Breast epithelium (tissue), 4 donors: Measurements from ENCODE around the gene FAT1. TPM values are rescaled to one million over a fixed set of nuclear protein-coding genes. Genes with fewer than 3 reads are reported as not detected.

Source experiments
- DNase-seq, 2 donors: peaks; one replicate each; pipeline ENCODE4 v3.0.0-alpha.2; 2019; ENCODE audit warnings: low spot score in 2 of 2
- H3K27ac ChIP-seq, 2 donors: fragments of 200-600 bp; sonication (generic) in 1 of 2; one replicate each; pipeline ENCODE4 v1.5.1; 2016 to 2019; ENCODE audit warnings: mild to moderate bottlenecking in 1 of 2
- H3K27me3 ChIP-seq, 2 donors: fragments of 200-600 bp; sonication (generic) in 1 of 2; one replicate each; pipeline versions ENCODE4 v1.5.1 to v1.6.0; 2017 to 2019; ENCODE audit warnings: control low read depth in 1 of 2, mild to moderate bottlenecking in 1 of 2
- H3K36me3 ChIP-seq: fragments of 200-600 bp; one replicate; pipeline ENCODE4 v1.5.1; 2019
- H3K4me1 ChIP-seq, 2 donors: fragments of 200-600 bp; sonication (generic); one replicate each; pipeline ENCODE4 v1.5.1; 2016 to 2019; ENCODE audit warnings: control low read depth in 1 of 2
- H3K4me3 ChIP-seq, 3 donors: fragments of 200-600 bp; sonication (generic); 1 replicate in 2 of 3; 2 replicates in 1 of 3; pipeline ENCODE4 v1.5.1; 2016 to 2019; ENCODE audit warnings: mild to moderate bottlenecking in 3 of 3, moderate library complexity in 2 of 3
- H3K9me3 ChIP-seq, 2 donors: fragments of 200-600 bp; sonication (generic) in 1 of 2; one replicate each; pipeline ENCODE4 v1.5.1; 2016 to 2019; ENCODE audit warnings: control low read depth in 1 of 2
- POLR2A ChIP-seq: fragments of 450-650 bp; IDR thresholded peaks from one replicate; pipeline ENCODE4 v1.6.1; 2016; ENCODE audit warnings: antibody characterized with exemption, mild to moderate bottlenecking, moderate library complexity
- POLR2AphosphoS5 ChIP-seq, 3 donors: sonication (generic); formaldehyde crosslinking; IDR thresholded peaks; one replicate each; pipeline ENCODE4 v1.6.1; 2017; ENCODE audit warnings: antibody characterized with exemption in 3 of 3
- intact Hi-C: fragments of 100-400 bp; cut with DNase I; formaldehyde crosslinking; loops from one replicate; pipeline ENCODE4 v1.15.1; 2023; ENCODE audit warnings: low total_unique reads
- total RNA-seq, 3 donors: library from RNA; depleted of rRNA; stranded (reverse); fragments of >200 nt; gene quantifications; one replicate each; pipeline ENCODE4 v1.1.0, GENCODE V29; 2016
- TF ChIP-seq, protein P1 (sequence below), 3 donors: fragments of 450-650 bp; IDR thresholded peaks; one replicate each; pipeline ENCODE4 v1.5.1; 2016 to 2017; ENCODE audit warnings: antibody characterized with exemption in 3 of 3, mild to moderate bottlenecking in 3 of 3, moderate library complexity in 3 of 3

FAT1 gene
- total RNA-seq, 3 donors from 2014 or later: 54.2 to 125 (median 87.2) TPM

DNA sequence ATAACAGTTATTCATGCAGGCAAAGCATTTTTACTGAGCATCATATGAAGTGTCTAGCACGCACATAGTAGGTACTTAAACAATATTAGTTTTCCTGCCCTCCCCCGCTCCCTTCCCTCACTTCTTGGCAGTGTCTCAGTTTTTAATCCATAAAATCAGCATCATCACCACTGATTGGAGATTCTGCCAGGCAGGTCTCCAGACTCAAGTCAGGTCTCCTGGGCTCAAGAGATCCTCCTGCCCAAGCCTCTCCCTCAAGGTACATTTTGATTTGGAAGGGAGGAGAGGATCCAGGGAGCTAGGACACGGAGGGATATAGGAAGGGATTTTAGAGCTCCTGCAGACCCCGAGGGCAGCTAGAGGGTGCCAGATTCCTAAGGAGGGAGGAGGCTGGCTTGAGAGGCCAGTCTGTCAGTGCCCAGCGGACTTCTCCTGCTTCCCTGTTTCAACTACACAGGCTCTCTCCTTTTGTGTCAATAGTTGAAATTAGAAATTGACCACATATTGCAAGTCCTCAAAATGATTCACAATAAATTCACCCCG is 4.4 kb upstream of the FAT1 start:
- no peak for TF ChIP-seq POLR2AphosphoS5 (IDR thresholded peaks at IDR 0.05)
- TF ChIP-seq, protein P1, sequence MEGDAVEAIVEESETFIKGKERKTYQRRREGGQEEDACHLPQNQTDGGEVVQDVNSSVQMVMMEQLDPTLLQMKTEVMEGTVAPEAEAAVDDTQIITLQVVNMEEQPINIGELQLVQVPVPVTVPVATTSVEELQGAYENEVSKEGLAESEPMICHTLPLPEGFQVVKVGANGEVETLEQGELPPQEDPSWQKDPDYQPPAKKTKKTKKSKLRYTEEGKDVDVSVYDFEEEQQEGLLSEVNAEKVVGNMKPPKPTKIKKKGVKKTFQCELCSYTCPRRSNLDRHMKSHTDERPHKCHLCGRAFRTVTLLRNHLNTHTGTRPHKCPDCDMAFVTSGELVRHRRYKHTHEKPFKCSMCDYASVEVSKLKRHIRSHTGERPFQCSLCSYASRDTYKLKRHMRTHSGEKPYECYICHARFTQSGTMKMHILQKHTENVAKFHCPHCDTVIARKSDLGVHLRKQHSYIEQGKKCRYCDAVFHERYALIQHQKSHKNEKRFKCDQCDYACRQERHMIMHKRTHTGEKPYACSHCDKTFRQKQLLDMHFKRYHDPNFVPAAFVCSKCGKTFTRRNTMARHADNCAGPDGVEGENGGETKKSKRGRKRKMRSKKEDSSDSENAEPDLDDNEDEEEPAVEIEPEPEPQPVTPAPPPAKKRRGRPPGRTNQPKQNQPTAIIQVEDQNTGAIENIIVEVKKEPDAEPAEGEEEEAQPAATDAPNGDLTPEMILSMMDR (IDR thresholded peaks at IDR 0.05): no peak
- TF ChIP-seq POLR2A: no peak
- H3K27me3 ChIP-seq: no peaks in the 10 kb centered on the region
- no peaks in the 10 kb centered on the region for H3K36me3 ChIP-seq
- peak overlapping the region; percentile 95 to 96 for H3K27ac ChIP-seq
- H3K4me1 ChIP-seq: no peaks in the 10 kb centered on the region
- H3K4me3 ChIP-seq: no peak overlapping the region
- DNase-seq: no peak
- intact Hi-C loops: no loop called here
- H3K9me3 ChIP-seq: no peaks in the 10 kb centered on the region

DNA sequence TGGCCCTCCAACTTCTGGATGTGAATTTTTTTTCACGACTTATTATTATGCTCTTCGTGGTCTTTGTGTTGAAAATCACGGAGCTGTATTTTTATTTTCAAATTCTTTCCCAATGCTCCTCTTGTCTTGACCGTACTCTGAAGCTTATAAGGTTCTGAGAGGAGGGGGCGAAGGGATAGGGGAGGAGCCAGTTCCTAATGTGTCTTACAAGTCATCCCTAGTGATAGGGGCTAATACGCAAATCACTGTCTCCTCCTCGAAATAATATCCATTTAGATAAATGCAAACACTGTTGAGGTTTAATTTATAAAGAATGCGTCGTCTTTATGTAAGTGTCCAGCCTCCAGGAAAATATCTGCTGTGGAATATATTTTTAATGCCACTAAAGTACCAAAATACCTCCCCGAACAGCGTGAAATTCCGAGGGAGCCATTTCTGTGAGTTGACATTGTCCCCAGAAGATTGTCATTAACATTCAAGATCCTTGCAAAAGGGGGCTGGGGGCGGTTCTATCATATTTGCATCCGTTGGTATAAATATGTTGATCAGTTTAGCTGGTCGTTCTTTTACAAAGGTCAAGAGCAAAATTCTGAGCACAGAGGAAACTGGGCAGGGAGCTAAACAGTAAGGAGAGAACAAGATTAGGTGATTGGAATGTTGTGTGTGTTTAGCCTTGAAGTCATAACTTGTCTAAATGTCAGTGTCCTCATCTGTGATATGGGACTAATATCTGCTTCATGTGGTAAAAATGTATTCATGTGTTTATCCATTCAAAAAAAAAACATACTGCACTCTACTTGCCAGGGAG is 3.7 kb upstream of the FAT1 start:
- Histone ChIP-seq H3K36me3 (no peaks in the 10 kb centered on the region), H3K9me3 (no peaks in the 10 kb centered on the region), H3K27ac (peak overlapping the region; percentile 95 to 96), H3K27me3 (no peaks in the 10 kb centered on the region), H3K4me1 (no peaks in the 10 kb centered on the region), H3K4me3 (peak overlapping the region; percentile 61 to 87 (median 83))
- TF ChIP-seq, protein P1 (IDR thresholded peaks at IDR 0.05): no peak
- TF ChIP-seq POLR2A (no peak), POLR2AphosphoS5 (IDR thresholded peaks at IDR 0.05) (no peak)
- DNase-seq: no peak
- intact Hi-C loops: no loop called here

DNA sequence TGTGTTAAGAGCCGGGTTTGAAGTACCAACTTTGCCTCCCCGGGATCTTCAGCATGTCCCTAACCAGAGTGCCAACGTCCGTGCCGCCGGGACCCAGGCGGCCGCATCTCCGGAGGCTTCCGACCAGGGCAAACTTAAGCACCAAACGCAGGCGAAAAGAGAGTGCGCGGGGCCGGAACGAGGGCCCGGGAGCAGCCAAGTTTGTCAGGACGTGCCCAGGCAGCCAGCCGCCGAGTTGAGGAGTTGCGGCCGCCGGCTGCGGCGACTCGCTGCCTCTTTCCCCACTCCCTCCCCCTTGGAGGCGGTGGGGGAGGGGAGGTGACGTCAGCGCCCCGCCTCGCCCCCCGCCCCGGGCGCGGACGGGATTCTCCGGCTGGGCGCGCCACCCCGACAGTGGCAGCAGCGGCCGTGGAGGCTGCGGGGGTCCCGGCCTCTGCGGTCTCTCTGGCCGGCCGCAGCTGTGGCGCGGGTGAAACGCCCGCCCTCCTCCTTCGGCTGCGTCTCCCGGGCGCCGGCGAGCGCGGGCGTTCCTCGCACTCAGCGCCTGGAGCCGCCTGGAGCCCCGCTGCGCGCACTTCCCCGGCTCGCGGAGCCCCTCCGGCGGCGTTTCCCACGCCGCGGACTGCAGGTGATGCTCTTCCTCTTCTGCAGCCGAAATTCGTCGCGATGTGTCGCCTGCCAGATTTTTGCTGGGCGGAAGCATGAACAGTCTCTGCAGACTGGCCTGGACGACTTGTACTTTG is 2.9 kb upstream of the FAT1 start:
- Histone ChIP-seq H3K4me3 (peak overlapping the region; percentile 61 to 87 (median 83)), H3K4me1 (no peaks in the 10 kb centered on the region), H3K27ac (peak overlapping the region; percentile 95 to 96), H3K9me3 (no peaks in the 10 kb centered on the region), H3K27me3 (no peaks in the 10 kb centered on the region), H3K36me3 (no peaks in the 10 kb centered on the region)
- intact Hi-C loops: no loop called here
- TF ChIP-seq POLR2AphosphoS5 (IDR thresholded peaks at IDR 0.05) (peak; percentile 61 to 92 (median 66)), POLR2A (peak; percentile 48)
- TF ChIP-seq, protein P1 (IDR thresholded peaks at IDR 0.05): no peak
- peak; percentile 70 to 74 for DNase-seq

DNA sequence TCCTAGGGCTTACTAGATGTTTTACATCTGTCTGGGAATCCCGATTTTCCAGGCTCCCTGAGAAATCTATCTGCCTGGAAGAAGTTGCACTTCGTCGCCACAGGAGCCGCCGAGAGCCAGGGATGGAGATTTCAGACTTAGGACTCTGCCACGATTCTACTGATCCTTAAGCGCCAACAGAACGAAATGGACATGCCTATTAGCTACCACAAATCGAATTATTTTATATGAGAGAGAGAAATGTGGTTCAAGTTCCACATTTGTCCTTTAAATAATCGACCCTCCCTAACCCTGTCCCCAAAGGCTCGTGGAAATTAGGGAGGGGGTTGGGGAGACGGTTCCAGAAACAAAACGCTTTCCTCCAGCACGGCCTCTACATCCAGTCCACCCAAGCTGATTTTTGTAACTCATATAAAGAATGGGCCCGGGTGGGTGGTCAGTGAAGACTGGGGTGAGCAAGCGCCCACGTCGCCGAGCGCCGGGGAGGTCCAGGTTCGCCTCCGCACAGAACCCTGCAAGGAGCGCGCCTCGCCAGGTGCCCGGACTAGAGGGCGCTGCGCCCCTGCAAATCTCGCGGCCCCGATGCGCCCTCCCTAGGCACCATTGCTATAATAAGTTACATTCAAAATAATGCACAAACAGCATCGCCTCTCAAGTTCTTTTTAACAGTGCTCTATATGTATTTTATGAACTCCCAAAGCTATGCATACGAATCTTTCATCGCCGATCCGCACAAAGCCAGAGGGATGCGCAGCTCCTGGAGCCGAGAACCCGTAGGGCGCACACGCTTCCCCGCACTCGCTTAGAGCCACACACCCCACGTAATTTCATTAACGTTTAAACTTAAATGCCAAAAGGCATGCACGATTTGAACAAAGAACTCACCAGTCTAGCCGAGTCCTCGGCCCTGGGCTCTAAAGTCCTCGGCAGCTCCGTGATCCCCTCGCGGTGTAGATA is 2.1 kb upstream of the FAT1 start:
- peak; percentile 70 to 75 for DNase-seq
- Histone ChIP-seq H3K9me3 (no peaks in the 10 kb centered on the region), H3K4me3 (peak overlapping the region; percentile 61 to 87 (median 83)), H3K36me3 (no peaks in the 10 kb centered on the region), H3K4me1 (no peaks in the 10 kb centered on the region), H3K27me3 (no peaks in the 10 kb centered on the region), H3K27ac (peak overlapping the region; percentile 95 to 96)
- intact Hi-C loops: no loop called here
- TF ChIP-seq POLR2A (no peak), POLR2AphosphoS5 (IDR thresholded peaks at IDR 0.05) (no peak)
- TF ChIP-seq, protein P1 (IDR thresholded peaks at IDR 0.05): peak in 2 of 3 donors; percentile 37 to 50
